Testis (tissue), 2 donors: Measurements from ENCODE around the gene PODNL1.

Source experiments
- CTCF ChIP-seq, 3 experiments: fragments of 450-650 bp in 2 of 3; fragments of 200-600 bp in 1 of 3; sonication (generic) in 1 of 3; IDR thresholded peaks; one replicate each; pipeline ENCODE4 v1.5.1; 2016 to 2019; ENCODE audit warnings: antibody characterized with exemption in 3 of 3, mild to moderate bottlenecking in 2 of 3, moderate library complexity in 1 of 3
- POLR2A ChIP-seq: fragments of 450-650 bp; IDR thresholded peaks from one replicate; pipeline ENCODE4 v1.6.1; 2017; ENCODE audit warnings: antibody characterized with exemption, mild to moderate bottlenecking, moderate library complexity

- TF ChIP-seq POLR2A, result no peak
- no peak for TF ChIP-seq CTCF (IDR thresholded peaks at IDR 0.05)
These were observed 49.1 kb upstream of the PODNL1 start for GRCh38 chr19:13987101-13987890.
